K562 (cell line): ENCODE measurements around the gene DIAPH3. TPM values are rescaled to one million over a fixed set of nuclear protein-coding genes. Genes with fewer than 3 reads are reported as not detected.

Experiments
- CBX3 ChIP-seq, 2 experiments: IDR thresholded peaks; 1 replicate in 1 of 2; 2 replicates in 1 of 2; pipeline ENCODE4 v1.6.1; 2012; ENCODE audit warnings: inconsistent platforms in 2 of 2, low read length in 2 of 2, borderline replicate concordance in 1 of 2, control low read depth in 1 of 2
- COPS2 ChIP-seq: fragments of 450-650 bp; conservative IDR thresholded peaks from 2 replicates; pipeline ENCODE4 v1.6.1; 2016; ENCODE audit warnings: mild to moderate bottlenecking, moderate library complexity
- HDGF ChIP-seq: fragments of 450-650 bp; IDR thresholded peaks from 2 replicates; pipeline ENCODE4 v1.6.1; 2016
- IRF1 ChIP-seq: sonication (generic); formaldehyde crosslinking; IDR thresholded peaks from 2 replicates; pipeline ENCODE4 v1.8.0; 2022; ENCODE audit warnings: missing genetic modification reagents, mild to moderate bottlenecking, borderline replicate concordance
- KAT8 ChIP-seq: fragments of 450-650 bp; IDR thresholded peaks from 2 replicates; pipeline ENCODE4 v1.6.1; 2016; ENCODE audit warnings: low read depth, mild to moderate bottlenecking
- KLF10 ChIP-seq: fragments of 250-450 bp; sonication (Bioruptor Pico); IDR thresholded peaks from 2 replicates; pipeline ENCODE4 v1.6.1; 2021; ENCODE audit warnings: matching md5 sums
- MCM7 ChIP-seq, 2 experiments: fragments of 450-650 bp; IDR thresholded peaks; 2 replicates each; pipeline ENCODE4 v1.6.1; 2016 to 2018
- NCOA6 ChIP-seq: fragments of 450-650 bp; IDR thresholded peaks from 2 replicates; pipeline ENCODE4 v1.6.1; 2017; ENCODE audit warnings: mild to moderate bottlenecking
- NCOR1 ChIP-seq: fragments of 450-650 bp; IDR thresholded peaks from 2 replicates; pipeline ENCODE4 v1.6.1; 2016; ENCODE audit warnings: mild to moderate bottlenecking, moderate library complexity
- NFXL1 ChIP-seq: fragments of 450-650 bp; formaldehyde crosslinking; IDR thresholded peaks from 2 replicates; pipeline ENCODE4 v1.4.0; 2021; ENCODE audit warnings: mild to moderate bottlenecking
- THRAP3 ChIP-seq: fragments of 450-650 bp; IDR thresholded peaks from 2 replicates; pipeline ENCODE4 v1.6.1; 2016; ENCODE audit warnings: mild to moderate bottlenecking, inconsistent platforms, borderline replicate concordance
- VEZF1 ChIP-seq: fragments of 200-800 bp; sonication (Bioruptor generic); IDR thresholded peaks from 2 replicates; pipeline ENCODE4 v1.6.1; 2017; ENCODE audit warnings: missing genetic modification characterization, missing compliant biosample characterization
- XRCC5 ChIP-seq: fragments of 200-400 bp; formaldehyde crosslinking; IDR thresholded peaks from 2 replicates; pipeline ENCODE4 v1.6.1; 2017; ENCODE audit warnings: low read depth, mild to moderate bottlenecking, low read length
- ZNF740 ChIP-seq, 3 experiments: fragments of 200-800 bp in 1 of 3; sonication (Bioruptor generic) in 1 of 3; sonication (generic) in 1 of 3; formaldehyde crosslinking in 1 of 3; IDR thresholded peaks; 2 replicates each; pipeline versions ENCODE4 v1.6.1 to v1.8.0; 2016 to 2022; ENCODE audit warnings: mild to moderate bottlenecking in 2 of 3, missing compliant biosample characterization in 2 of 3, missing genetic modification characterization in 2 of 3, missing genetic modification reagents in 1 of 3
- polyA plus RNA-seq, 8 experiments: library from polyadenylated mRNA; depleted of rRNA in 4 of 8; stranded (reverse) in 5 of 8; unstranded in 3 of 8; fragments of >200 nt; fragmentation: Nextera tagmentation in 2 of 8; fragmentation: Illumina TruSeq in 1 of 8; extraction: Ambion mirVana in 2 of 8; extraction: Trizol in 1 of 8; gene quantifications; 2 replicates each; pipeline versions ENCODE4 v1.2.1 to v1.2.3, GENCODE V29; 2011 to 2014; ENCODE audit warnings: inconsistent platforms in 1 of 8, missing spikeins in 1 of 8
- total RNA-seq, 7 experiments: library from RNA; depleted of rRNA in 6 of 7; stranded (reverse); fragments of >200 nt in 6 of 7; fragmentation: Illumina TruSeq in 2 of 7; extraction: Trizol in 2 of 7; gene quantifications; 2 replicates each; pipeline versions ENCODE4 v1.2.1 to v1.2.3, GENCODE V29; 2011 to 2021; ENCODE audit warnings: low replicate concordance in 1 of 7
- TF ChIP-seq, protein P1 (sequence below), 2 experiments: fragments of 450-650 bp; IDR thresholded peaks; 2 replicates each; pipeline ENCODE4 v1.6.1; 2016
- TF ChIP-seq, protein P2 (sequence below): sonication (generic); formaldehyde crosslinking; IDR thresholded peaks from 2 replicates; pipeline ENCODE4 v1.8.1; 2023; ENCODE audit warnings: mild to moderate bottlenecking, missing genetic modification reagents, moderate library complexity
- TF ChIP-seq, protein P3 (sequence below): fragments of 150-350 bp; conservative IDR thresholded peaks from 2 replicates; pipeline ENCODE4 v1.6.1; 2014; ENCODE audit warnings: low read length
- TF ChIP-seq, protein P4 (sequence below): fragments of 250-450 bp; sonication (Bioruptor Pico); IDR thresholded peaks from 2 replicates; pipeline ENCODE4 v1.5.0; 2020; ENCODE audit warnings: mild to moderate bottlenecking, borderline replicate concordance

The DIAPH3 gene
- total and polyA plus RNA-seq, 9 of the 15 experiments (the other 6 are each of a cell fraction or from before 2014, with no cell fraction given), result 9.0 to 18.7 (median 14.7) TPM

DNA sequence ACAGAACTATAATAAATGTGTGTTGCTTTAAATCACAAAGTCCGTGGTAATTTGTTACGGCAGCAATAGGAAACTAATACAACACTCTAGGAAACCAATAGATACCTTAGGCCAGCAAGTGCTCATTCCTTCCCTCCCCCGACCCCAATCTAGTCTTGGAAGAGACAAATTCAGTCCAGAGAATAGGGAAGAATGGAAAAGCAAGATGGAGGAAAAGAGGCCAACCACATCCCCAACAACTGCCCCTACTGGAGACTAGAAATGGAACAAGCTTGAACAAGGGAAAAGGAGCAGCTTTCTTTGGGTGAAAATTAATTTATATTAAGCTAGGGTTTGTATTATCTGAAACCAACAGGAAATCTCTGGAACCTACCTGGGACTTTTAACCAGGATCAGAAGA, 54.4 kb downstream of the DIAPH3 start (continued):
- TF ChIP-seq VEZF1, result no peak
- TF ChIP-seq, protein P1, sequence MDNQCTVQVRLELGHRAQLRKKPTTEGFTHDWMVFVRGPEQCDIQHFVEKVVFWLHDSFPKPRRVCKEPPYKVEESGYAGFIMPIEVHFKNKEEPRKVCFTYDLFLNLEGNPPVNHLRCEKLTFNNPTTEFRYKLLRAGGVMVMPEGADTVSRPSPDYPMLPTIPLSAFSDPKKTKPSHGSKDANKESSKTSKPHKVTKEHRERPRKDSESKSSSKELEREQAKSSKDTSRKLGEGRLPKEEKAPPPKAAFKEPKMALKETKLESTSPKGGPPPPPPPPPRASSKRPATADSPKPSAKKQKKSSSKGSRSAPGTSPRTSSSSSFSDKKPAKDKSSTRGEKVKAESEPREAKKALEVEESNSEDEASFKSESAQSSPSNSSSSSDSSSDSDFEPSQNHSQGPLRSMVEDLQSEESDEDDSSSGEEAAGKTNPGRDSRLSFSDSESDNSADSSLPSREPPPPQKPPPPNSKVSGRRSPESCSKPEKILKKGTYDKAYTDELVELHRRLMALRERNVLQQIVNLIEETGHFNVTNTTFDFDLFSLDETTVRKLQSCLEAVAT (IDR thresholded peaks at IDR 0.05), result no peak
- no peak for TF ChIP-seq NCOR1
- no peak for TF ChIP-seq HDGF
- TF ChIP-seq NCOA6, result no peak
- TF ChIP-seq, protein P2, sequence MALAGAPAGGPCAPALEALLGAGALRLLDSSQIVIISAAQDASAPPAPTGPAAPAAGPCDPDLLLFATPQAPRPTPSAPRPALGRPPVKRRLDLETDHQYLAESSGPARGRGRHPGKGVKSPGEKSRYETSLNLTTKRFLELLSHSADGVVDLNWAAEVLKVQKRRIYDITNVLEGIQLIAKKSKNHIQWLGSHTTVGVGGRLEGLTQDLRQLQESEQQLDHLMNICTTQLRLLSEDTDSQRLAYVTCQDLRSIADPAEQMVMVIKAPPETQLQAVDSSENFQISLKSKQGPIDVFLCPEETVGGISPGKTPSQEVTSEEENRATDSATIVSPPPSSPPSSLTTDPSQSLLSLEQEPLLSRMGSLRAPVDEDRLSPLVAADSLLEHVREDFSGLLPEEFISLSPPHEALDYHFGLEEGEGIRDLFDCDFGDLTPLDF (CRISPR knock-in tag), result no peak
- no peak for TF ChIP-seq COPS2
- TF ChIP-seq, protein P3, sequence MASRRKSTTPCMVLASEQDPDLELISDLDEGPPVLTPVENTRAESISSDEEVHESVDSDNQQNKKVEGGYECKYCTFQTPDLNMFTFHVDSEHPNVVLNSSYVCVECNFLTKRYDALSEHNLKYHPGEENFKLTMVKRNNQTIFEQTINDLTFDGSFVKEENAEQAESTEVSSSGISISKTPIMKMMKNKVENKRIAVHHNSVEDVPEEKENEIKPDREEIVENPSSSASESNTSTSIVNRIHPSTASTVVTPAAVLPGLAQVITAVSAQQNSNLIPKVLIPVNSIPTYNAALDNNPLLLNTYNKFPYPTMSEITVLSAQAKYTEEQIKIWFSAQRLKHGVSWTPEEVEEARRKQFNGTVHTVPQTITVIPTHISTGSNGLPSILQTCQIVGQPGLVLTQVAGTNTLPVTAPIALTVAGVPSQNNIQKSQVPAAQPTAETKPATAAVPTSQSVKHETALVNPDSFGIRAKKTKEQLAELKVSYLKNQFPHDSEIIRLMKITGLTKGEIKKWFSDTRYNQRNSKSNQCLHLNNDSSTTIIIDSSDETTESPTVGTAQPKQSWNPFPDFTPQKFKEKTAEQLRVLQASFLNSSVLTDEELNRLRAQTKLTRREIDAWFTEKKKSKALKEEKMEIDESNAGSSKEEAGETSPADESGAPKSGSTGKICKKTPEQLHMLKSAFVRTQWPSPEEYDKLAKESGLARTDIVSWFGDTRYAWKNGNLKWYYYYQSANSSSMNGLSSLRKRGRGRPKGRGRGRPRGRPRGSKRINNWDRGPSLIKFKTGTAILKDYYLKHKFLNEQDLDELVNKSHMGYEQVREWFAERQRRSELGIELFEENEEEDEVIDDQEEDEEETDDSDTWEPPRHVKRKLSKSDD, result no peak
- no peak for TF ChIP-seq CBX3 (IDR thresholded peaks at IDR 0.05; ENCODE audit: borderline replicate concordance in 1 of 2, low read length in 2 of 2)
- no peak for TF ChIP-seq ZNF740 (CRISPR knock-in tag; IDR thresholded peaks at IDR 0.05)
- peak in 1 of 2 experiments; percentile 58; a peak in 1 of 4 replicates for TF ChIP-seq ZNF740 (tag; IDR thresholded peaks at IDR 0.05)
- TF ChIP-seq KAT8, result no peak
- TF ChIP-seq MCM7 (IDR thresholded peaks at IDR 0.05), result no peak
- no peak for TF ChIP-seq NFXL1 (CRISPR knock-in tag)
- TF ChIP-seq, protein P4, sequence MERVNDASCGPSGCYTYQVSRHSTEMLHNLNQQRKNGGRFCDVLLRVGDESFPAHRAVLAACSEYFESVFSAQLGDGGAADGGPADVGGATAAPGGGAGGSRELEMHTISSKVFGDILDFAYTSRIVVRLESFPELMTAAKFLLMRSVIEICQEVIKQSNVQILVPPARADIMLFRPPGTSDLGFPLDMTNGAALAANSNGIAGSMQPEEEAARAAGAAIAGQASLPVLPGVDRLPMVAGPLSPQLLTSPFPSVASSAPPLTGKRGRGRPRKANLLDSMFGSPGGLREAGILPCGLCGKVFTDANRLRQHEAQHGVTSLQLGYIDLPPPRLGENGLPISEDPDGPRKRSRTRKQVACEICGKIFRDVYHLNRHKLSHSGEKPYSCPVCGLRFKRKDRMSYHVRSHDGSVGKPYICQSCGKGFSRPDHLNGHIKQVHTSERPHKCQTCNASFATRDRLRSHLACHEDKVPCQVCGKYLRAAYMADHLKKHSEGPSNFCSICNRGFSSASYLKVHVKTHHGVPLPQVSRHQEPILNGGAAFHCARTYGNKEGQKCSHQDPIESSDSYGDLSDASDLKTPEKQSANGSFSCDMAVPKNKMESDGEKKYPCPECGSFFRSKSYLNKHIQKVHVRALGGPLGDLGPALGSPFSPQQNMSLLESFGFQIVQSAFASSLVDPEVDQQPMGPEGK (CRISPR knock-in tag), result no peak
- TF ChIP-seq IRF1, result no peak
- TF ChIP-seq XRCC5, result no peak
- no peak for TF ChIP-seq THRAP3
- no peak for TF ChIP-seq KLF10
